ENCODE measurements around the gene NDUFA9.

- TF ChIP-seq POLR2AphosphoS5 (IDR thresholded peaks at IDR 0.05): no peak
- TF ChIP-seq CTCF (IDR thresholded peaks at IDR 0.05): no peak
Measured at GRCh38 chr12:4607056-4607455, 41.9 kb upstream of the NDUFA9 start.

Data from upper lobe of left lung (tissue), 4 donors.